ENCODE results near the gene DMRT1.
"Not testable (repeated sequence)": the region's sequence is repeated elsewhere in the genome, so short reads cannot be mapped to it uniquely, and the experiment has no call there.

DMRT1 gene

DNA sequence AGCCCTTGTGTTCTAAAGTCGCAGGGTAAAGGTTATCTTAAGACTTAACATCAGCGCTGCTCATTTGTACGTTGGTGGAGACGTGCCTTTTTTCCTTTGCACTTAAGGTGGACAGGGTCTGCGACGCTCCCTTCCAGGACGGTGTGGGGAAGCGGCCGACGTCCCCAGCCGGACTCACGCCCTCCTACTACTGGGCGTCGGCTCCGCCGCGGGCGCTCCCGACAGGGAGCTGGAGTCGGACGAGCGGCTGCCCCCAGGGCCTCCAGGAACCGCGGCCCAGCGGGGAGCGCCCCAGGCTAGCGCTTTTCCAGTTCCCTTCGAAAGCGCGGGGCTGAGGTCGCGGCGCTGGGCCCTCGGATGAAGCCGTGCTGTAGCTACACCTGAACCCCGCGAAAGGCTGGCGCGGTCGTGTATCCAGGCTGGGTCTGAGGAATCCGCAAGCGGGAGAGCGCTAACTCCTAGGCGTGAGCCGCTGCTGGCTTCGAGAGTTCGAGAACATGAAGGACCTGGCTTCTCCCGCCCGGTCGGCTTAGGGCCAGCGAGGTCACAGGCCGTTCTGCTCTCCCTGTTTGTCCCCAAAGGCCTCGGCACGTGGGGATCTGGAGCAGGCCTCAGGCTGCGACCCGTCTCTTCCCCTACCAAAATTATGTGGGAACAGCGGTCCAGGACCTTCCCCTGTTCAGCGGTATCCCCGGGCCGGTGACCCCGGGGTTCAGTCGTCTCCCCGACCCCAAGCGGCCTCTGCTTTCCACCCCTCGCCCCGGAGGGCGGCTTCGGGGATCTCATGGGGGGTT lies 131.2 kb downstream of the DMRT1 start:
- no peak for DNase-seq

GRCh38 chr9:973295-973834 lies 131.9 kb downstream of the DMRT1 start:
- DNase-seq: no peak

- no peak for DNase-seq
Measured at GRCh38 chr9:974031-974995, 132.8 kb downstream of the DMRT1 start.

DNA sequence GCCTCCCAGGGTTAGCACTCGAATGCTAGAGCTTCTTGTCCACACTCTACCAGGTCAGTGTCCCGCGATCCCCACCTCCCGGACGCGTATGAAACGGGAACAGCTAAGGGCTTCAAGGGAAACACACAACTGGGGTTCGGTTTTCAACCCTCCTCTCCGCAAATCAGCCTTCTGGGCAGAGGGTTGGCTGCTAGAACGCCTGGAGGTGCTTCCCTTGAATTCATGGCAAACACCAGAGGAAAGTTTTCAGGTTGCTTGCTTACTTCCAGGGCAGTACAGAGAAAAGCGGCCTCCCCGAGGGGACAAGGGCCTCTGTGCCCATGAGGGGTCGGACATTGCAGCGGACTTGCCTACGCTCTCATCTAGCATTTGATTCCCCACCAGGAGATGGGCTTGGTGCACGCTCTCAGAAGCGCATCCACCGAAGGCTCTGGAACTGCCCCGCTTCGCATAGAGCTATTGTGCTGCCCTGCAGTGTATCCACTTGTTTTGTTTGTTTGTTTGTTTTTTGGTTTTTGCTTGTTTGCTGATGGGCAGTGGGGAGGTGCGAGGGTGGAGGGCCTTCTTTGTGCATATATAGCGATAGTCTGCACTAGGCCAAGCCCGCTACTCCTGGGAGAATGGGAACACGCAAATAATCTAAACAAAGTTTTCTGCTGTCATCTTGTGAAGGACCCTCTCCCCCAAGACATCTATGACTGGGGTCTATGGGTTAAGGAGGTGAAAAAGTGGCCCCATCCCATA lies 133.7 kb downstream of the DMRT1 start:
- no peak for DNase-seq

- no peak for DNase-seq
Measured at GRCh38 chr9:975740-976257, 134.3 kb downstream of the DMRT1 start.

GRCh38 chr9:976258-976942 lies 134.9 kb downstream of the DMRT1 start, which contains the start of gene DMRT3:
TSS of gene DMRT3 (plus strand) at chr9:976655. CDS start at chr9:977002, 347 bp downstream.
- DNase-seq: no peak

DNA sequence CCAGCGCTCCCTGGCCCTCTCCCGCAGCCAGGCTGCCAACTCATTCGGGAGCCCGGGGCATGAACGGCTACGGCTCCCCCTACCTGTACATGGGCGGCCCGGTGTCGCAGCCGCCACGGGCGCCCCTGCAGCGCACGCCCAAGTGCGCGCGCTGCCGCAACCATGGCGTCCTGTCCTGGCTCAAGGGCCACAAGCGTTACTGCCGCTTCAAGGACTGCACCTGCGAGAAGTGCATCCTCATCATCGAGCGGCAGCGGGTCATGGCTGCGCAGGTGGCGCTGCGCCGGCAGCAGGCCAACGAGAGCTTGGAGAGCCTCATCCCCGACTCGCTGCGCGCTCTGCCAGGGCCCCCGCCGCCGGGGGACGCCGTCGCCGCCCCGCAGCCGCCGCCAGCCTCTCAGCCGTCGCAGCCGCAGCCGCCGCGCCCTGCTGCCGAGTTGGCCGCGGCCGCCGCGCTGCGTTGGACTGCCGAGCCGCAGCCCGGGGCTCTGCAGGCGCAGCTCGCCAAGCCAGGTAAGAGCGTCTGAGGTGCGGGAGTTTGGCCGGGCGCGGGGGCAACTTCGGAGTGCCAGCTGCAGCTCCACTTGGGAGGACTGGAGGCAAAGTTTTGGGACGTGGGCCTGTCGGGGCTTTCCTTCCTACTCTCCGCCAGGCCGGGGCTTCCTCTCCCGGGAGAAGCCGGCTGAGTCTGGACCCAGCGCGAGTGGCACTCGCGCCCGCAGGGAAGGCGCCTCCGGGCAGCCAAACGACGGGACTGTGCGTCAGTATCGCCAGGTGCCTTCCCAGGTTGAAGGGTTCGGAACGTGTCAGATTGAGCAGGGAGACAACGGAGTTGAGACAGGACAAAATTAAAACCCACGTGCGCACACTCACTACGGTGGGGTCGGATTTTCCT lies 135.7 kb downstream of the DMRT1 start:
- no peak for DNase-seq

DNA sequence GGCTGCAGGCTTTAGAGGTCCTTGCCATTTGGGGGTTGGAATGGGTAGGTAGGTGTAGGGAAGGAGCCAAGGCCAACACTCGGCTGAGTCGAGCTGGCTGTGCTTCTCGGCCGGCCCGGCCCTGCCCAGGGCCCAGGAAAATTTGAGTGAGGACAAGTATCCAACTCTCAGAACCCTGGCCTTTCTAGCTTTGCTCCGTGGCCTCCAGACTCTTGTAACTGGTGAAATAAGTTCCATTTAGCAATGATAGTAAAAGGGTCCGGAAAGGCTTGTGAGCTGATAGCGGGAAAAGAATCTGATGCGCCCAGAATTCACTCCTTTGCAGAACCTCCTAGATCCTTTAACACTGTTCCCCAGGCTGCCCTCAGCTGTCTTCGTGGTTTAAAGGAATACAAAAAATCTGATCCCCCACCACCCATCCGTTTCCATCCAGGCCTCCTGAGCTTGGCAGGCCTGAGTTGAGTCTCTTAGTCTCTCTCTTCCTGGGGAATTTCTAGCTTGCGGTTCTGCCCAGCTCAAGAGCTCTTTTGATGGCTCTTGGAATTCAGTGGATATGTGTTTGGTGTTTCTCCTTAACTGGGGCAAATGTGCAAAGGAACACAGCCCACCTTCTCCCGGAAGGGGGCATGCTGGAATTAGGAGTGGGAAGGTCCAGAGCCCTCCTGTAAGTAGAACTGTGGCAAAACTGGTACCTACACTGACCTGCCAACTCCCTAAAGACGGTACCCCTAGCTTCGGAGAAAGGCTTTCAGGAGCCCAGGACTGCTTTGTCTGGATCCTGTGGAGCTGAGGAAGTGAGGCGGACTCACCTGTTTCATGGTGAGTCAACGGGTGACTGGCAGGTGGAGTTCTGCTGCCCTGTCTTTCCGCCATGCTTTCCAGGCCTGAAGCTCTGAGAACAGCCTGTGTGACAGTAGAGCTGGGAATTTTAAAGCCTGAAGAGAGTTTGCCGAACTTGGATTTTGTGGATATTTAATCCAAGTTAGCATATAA lies 136.6 kb downstream of the DMRT1 start:
- DNase-seq: no peak

DNA sequence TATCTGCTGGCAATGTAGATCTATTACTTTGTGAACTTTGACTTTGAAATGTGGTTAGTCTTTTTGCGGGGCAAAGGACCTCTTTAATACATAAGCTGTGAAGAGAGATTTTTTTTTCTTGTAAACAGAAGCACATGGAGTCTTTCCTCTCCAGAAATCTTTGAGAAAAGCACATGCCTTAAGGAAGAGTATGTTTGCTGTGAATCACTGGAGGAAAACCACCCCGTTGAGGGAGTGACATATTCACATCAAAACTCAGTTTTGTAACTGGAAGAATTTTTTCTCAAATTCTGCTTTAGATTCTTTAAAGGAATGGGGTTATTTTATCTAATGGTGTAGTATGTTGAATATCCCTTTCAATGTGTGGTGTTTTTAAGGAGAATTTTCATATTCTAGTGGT lies 138.5 kb downstream of the DMRT1 start:
- no peak for DNase-seq

GRCh38 chr9:980640-981039 lies 139.1 kb downstream of the DMRT1 start:
- no peak for DNase-seq

DNA sequence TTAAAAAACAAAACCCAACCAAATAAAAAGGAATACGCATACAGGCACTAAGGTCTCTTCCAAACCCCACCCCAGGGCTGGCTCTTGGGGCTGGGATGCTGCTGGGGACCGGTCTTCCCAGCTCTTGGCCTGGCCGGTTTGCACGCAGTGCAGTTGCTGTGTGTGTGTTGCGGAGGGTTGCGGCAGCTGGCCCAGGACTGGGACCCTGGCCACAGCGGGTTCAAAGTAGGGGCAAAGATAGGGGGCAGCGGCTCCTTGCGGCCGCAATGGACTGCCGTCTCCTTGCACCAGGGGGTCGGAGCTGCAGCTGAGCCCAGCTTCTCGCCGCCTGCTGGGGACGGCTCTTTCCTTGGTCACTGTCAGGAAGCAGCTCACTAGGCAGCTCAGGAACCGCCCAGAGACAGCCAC lies 140.0 kb downstream of the DMRT1 start:
- no peak for DNase-seq

DNA sequence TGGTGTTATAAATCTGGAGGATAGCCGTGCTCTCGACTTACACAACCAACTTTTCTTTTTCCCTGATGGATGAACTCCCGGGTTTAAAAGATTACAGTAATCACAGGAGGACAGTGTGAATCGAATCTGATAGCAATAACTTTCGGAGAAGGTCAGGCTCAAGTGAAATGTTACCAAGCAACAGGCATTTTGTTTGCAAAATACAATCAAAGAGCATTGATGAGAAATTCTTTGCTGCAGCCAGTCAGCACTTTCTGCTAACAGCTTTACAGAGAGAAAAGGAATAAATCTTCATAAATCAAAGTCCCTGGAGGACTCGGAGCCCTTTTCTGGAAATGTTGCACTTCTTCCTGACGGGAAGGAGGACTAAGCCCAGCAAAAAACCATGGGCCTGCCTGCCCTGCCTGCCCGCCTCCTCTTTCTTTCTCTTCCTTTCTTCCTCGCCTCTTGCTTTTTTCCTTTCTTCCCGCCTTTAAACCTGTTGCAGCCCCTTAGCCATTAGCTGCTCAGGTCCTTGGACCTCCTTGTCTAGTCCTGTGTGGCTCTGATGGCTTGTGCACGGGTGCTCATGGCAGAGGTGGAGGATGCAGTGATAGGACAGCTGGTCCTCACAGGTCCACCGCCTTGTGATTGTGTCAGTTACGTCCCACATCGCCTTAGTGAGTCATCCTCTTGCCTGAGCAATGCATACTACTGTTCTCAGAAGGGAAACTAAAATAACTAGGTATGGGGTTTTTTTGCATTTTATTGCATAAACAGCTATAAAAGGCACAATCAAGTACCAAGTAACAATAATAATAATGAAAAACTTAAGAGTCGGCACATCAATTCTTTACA lies 141.1 kb downstream of the DMRT1 start:
- no peak for DNase-seq

DNA sequence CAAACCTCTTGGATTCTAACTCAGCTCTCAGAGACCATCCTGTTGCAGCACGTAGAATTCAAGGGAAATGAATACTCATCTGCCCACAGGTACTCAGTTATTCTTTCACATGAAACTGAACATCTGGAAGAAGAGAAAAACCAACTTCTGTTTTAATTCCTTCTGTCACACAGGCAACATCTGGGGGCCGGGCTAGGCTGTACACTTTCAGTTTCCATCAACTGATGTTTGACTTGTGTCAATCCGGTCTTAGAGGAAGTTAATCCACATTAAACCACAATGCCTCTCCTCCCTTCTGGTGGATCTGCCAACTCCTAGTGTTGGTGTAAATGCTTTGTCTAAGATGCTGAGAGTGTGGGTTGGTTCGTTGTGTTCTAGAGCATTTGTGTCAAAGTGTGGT lies 152.5 kb downstream of the DMRT1 start:
- DNase-seq: no peak

DNA sequence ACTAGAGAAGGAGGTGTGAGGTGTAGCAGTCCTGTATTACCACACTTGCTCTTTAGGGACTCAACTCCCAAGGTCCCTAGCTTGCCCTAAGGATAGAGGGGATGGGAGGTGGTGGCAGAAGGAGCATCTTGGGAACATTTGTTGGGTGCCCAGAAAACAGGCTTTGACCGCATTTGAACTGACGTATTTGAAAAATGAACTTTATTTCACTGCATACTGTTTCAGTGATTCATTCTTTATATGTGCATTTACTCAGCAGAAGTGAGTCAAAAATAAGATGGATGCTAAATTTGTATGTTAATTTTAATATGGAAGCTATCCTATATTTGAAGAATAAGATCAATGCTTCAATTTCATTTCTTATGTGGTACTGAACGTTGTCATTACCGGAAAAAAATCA lies 153.7 kb downstream of the DMRT1 start:
- no peak for DNase-seq

- no peak for DNase-seq
Measured at GRCh38 chr9:995781-996180, 154.3 kb downstream of the DMRT1 start.

DNA sequence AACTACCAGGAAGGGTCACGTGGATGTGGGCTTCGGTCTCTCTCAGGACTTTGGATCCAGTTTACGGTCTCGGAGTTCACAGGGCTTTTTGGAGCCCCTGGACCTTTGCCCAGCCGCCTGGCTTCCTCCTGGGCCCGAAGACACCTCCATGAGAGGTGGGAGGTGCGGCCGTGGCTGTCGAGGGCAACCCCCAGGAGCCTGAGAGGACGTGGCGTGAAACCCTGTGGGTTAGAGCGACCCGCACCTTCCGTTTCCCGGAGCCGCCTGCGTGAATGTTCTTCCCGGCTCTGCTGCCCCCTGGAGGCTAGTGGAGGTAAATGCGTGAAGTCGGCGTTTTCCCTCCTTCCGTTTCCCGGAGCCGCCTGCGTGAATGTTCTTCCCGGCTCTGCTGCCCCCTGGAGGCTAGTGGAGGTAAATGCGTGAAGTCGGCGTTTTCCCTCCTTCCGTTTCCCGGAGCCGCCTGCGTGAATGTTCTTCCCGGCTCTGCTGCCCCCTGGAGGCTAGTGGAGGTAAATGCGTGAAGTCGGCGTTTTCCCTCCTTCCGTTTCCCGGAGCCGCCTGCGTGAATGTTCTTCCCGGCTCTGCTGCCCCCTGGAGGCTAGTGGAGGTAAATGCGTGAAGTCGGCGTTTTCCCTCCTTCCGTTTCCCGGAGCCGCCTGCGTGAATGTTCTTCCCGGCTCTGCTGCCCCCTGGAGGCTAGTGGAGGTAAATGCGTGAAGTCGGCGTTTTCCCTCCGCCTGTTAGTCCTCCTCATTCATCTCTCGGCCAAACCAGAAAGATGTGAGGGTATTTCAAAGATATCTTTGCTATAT lies 157.0 kb downstream of the DMRT1 start:
- DNase-seq: not testable (repeated sequence)

- DNase-seq: no peak
Measured at GRCh38 chr9:1001838-1002237, 160.3 kb downstream of the DMRT1 start.

DNA sequence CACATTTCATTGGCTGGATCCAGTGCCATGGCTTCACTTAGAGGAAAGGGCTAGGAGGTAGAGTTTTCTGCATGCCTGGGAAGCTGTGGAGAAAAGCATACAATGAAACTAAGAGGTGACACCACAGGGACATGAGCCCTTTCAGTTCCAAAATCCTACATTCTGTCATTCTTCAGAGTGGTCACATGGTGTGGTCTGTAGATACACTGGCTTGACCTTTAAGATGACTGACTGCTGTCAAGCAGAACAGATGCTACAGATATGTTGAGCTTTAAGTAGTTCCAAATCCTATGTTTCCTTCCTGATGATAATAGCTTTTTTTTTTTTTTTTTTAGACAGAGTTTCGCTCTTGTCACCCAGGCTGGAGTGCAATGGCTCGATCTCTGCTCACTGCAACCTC lies 161.2 kb downstream of the DMRT1 start:
- DNase-seq: no peak

Measured in activated CD4-positive, alpha-beta T cell treated with anti-CD3 and anti-CD28 coated beads for 1 hour (primary cell).